Hepatocyte (in vitro differentiated cells): Measurements from ENCODE around the gene TMEM87A. TPM values are rescaled to one million over a fixed set of nuclear protein-coding genes. Genes with fewer than 3 reads are reported as not detected.

ENCODE experiments used
- DNase-seq: peaks from one replicate; pipeline ENCODE4 v3.0.0-alpha.2; 2016; ENCODE audit warnings: low spot score
- H2AFZ ChIP-seq: fragments of 200-600 bp; sonication (generic); 2 replicates; pipeline ENCODE4 v1.6.0; 2016; ENCODE audit warnings: antibody characterized with exemption, mild to moderate bottlenecking
- H3K27ac ChIP-seq: fragments of 200-600 bp; sonication (generic); 2 replicates; pipeline ENCODE4 v1.5.1; 2016; ENCODE audit warnings: mild to moderate bottlenecking
- H3K27me3 ChIP-seq: fragments of 200-600 bp; sonication (generic); 2 replicates; pipeline ENCODE4 v1.6.1; 2016
- H3K36me3 ChIP-seq: fragments of 200-600 bp; sonication (generic); replicated peaks from 2 replicates; pipeline ENCODE4 v1.5.1; 2016; ENCODE audit warnings: low read depth; ENCODE audit not compliant: insufficient read depth
- H3K4me1 ChIP-seq: fragments of 200-600 bp; sonication (generic); 2 replicates; pipeline ENCODE4 v1.5.1; 2016; ENCODE audit warnings: mild to moderate bottlenecking, moderate library complexity; ENCODE audit not compliant: insufficient read depth
- H3K4me2 ChIP-seq: fragments of 200-600 bp; sonication (generic); 2 replicates; pipeline ENCODE4 v1.6.0; 2016
- H3K4me3 ChIP-seq: fragments of 200-600 bp; sonication (generic); 2 replicates; pipeline ENCODE4 v1.5.1; 2016; ENCODE audit warnings: mild to moderate bottlenecking
- H3K79me2 ChIP-seq: fragments of 200-600 bp; sonication (generic); 2 replicates; pipeline ENCODE4 v1.6.0; 2017; ENCODE audit warnings: mild to moderate bottlenecking
- H3K9me2 ChIP-seq: fragments of 200-600 bp; sonication (generic); replicated peaks from 2 replicates; pipeline ENCODE4 v1.6.0; 2017; ENCODE audit warnings: mild to moderate bottlenecking; ENCODE audit not compliant: insufficient read depth
- H3K9me3 ChIP-seq: fragments of 200-600 bp; sonication (generic); 2 replicates; pipeline ENCODE4 v1.5.1; 2016; ENCODE audit warnings: low read depth, mild to moderate bottlenecking
- H4K20me1 ChIP-seq: fragments of 200-600 bp; sonication (generic); 2 replicates; pipeline ENCODE4 v1.6.0; 2016; ENCODE audit warnings: mild to moderate bottlenecking; ENCODE audit not compliant: insufficient read depth, poor library complexity, severe bottlenecking
- EZH2 ChIP-seq: fragments of 200-600 bp; sonication (generic); IDR thresholded peaks from 2 replicates; pipeline ENCODE4 v1.6.1; 2016; ENCODE audit warnings: antibody characterized with exemption, mild to moderate bottlenecking, borderline replicate concordance
- EZH2phosphoT487 ChIP-seq: fragments of 200-600 bp; sonication (generic); IDR thresholded peaks from one replicate; pipeline ENCODE4 v1.6.1; 2018; ENCODE audit warnings: antibody characterized with exemption, mild to moderate bottlenecking, low read depth, moderate library complexity; ENCODE audit not compliant: unreplicated experiment, severe bottlenecking
- WGBS: methylation state at CpG from one replicate; pipeline ENCODE4 v1.1.6; 2016; ENCODE audit warnings: low lambda C conversion rate; ENCODE audit errors: missing lambda C conversion rate; 5-methylcytosine and 5-hydroxymethylcytosine counted together
- polyA plus RNA-seq: library from polyadenylated mRNA; unstranded; fragments of >200 nt; fragmentation: Nextera tagmentation; extraction: Ambion mirVana; gene quantifications from 2 replicates; pipeline ENCODE4 v1.2.1, GENCODE V29; 2016
- total RNA-seq: library from RNA; depleted of rRNA; stranded (reverse); fragments of >200 nt; gene quantifications from 2 replicates; pipeline ENCODE4 v1.2.3, GENCODE V29; 2014
- TF ChIP-seq, protein P1 (sequence below): fragments of 200-600 bp; sonication (generic); IDR thresholded peaks from 2 replicates; pipeline ENCODE4 v1.5.1; 2016; ENCODE audit warnings: antibody characterized with exemption, mild to moderate bottlenecking; ENCODE audit not compliant: poor library complexity

TMEM87A gene
- total and polyA plus RNA-seq, 2 experiments from 2014 or later = 68.3 to 97.6 TPM

DNA sequence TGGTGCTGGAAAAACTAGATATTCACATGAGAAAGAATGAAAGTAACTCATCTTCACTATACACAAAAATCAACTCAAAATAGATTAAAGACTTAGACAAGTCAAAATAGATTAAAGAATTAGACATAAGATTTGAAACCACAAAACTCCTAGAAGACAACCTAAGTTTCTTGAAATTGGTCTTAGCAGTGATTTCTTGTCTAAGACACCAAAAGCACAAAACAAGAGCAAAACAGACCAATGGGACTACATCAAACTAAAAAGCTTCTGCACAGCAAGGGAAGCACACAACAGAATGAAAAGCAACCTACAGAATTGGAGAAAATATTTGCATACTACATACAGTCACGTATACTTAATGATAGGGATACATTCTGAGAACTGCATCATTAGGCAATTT, 58.6 kb downstream of the TMEM87A start:
- Histone ChIP-seq H3K4me1 (no peaks in the 10 kb centered on the region), H3K4me3 (no peak overlapping the region), H2AFZ (no peak overlapping the region), H3K4me2 (no peak overlapping the region), H4K20me1 (no peaks in the 10 kb centered on the region), H3K9me2 (no peaks in the 10 kb centered on the region), H3K79me2 (no peaks in the 10 kb centered on the region), H3K36me3 (peaks cover 11% of the 10 kb centered on the region), H3K27me3 (no peaks in the 10 kb centered on the region), H3K9me3 (no peaks in the 10 kb centered on the region), H3K27ac (no peak overlapping the region)
- TF ChIP-seq EZH2phosphoT487 (no peak), EZH2 (no peak)
- TF ChIP-seq, protein P1, sequence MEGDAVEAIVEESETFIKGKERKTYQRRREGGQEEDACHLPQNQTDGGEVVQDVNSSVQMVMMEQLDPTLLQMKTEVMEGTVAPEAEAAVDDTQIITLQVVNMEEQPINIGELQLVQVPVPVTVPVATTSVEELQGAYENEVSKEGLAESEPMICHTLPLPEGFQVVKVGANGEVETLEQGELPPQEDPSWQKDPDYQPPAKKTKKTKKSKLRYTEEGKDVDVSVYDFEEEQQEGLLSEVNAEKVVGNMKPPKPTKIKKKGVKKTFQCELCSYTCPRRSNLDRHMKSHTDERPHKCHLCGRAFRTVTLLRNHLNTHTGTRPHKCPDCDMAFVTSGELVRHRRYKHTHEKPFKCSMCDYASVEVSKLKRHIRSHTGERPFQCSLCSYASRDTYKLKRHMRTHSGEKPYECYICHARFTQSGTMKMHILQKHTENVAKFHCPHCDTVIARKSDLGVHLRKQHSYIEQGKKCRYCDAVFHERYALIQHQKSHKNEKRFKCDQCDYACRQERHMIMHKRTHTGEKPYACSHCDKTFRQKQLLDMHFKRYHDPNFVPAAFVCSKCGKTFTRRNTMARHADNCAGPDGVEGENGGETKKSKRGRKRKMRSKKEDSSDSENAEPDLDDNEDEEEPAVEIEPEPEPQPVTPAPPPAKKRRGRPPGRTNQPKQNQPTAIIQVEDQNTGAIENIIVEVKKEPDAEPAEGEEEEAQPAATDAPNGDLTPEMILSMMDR = no peak
- 91% methylated on average over 1 of the region's 1 CpG for whole genome bisulfite sequencing
- DNase-seq = no peak

DNA sequence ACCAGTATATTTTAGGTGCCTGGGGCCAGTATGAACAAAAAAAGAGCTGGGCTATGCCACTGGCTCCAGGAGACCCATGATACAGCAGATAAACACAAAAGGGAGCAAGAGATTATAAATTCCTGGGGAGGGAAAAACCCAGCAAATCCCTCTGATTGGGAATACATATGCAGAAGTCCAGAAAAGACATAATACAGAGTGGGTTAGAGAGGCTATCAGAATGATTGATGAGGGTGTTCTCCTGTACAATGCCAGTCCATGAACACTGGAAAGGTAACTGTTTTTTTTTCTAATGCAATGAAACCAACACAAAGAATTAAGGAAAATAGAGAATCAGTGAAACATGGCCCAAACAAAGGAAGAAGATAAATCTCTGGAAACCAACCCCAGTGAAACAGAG, 59.7 kb downstream of the TMEM87A start:
- Histone ChIP-seq H3K4me3 (no peak overlapping the region), H3K9me3 (no peaks in the 10 kb centered on the region), H3K27me3 (no peaks in the 10 kb centered on the region), H3K79me2 (no peaks in the 10 kb centered on the region), H3K4me1 (peaks cover 2% of the 10 kb centered on the region), H3K9me2 (no peaks in the 10 kb centered on the region), H3K36me3 (peaks cover 11% of the 10 kb centered on the region), H3K27ac (no peak overlapping the region), H4K20me1 (no peaks in the 10 kb centered on the region), H3K4me2 (no peak overlapping the region), H2AFZ (no peak overlapping the region)
- no peak for DNase-seq
- TF ChIP-seq, protein P1 = no peak
- TF ChIP-seq EZH2 (no peak), EZH2phosphoT487 (no peak)

DNA sequence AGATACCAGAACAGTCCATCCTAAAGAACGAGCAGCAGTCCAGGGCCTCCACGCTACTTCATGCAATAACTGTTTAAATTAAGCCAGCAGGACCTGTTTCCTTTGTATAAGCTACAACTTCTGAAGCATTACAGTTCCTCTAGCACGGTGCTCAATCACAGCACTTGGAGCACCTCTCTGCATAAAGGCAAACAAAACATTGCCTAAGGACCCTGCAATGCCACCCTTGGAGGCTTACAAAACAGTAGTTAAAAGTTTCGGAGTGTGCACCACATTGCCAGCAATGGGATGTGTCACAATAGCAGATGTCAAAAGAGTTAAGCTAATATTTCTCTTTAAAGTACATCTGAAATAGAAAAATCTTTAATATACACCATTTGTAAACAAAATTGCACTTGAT, 62.5 kb downstream of the TMEM87A start:
- H4K20me1 ChIP-seq = no peaks in the 10 kb centered on the region
- no peak overlapping the region for H2AFZ ChIP-seq
- no peaks in the 10 kb centered on the region for H3K27me3 ChIP-seq
- no peaks in the 10 kb centered on the region for H3K9me2 ChIP-seq
- H3K27ac ChIP-seq = no peak overlapping the region
- H3K9me3 ChIP-seq = no peaks in the 10 kb centered on the region
- H3K36me3 ChIP-seq = peaks cover 3% of the 10 kb centered on the region
- peaks cover 22% of the 10 kb centered on the region for H3K79me2 ChIP-seq
- WGBS = 89% methylated on average over 4 of the region's 4 CpGs
- H3K4me3 ChIP-seq = no peak overlapping the region
- no peak for DNase-seq
- no peak for TF ChIP-seq EZH2phosphoT487
- TF ChIP-seq, protein P1 = no peak
- TF ChIP-seq EZH2 = no peak
- H3K4me1 ChIP-seq = peaks cover 3% of the 10 kb centered on the region
- no peak overlapping the region for H3K4me2 ChIP-seq
